K562 (cell line): ENCODE measurements around the gene EMC1. TPM values are rescaled to one million over a fixed set of nuclear protein-coding genes. Genes with fewer than 3 reads are reported as not detected.
A peak's percentile ranks its signal among the peaks of the same experiment; 100 is the strongest.

Experiments
- ATF1 ChIP-seq, 2 experiments: fragments of 450-650 bp in 1 of 2; IDR thresholded peaks; 2 replicates each; pipeline ENCODE4 v1.6.1; 2016; ENCODE audit warnings: missing compliant biosample characterization in 1 of 2, missing genetic modification characterization in 1 of 2
- BHLHE40 ChIP-seq: IDR thresholded peaks from 2 replicates; pipeline ENCODE4 v1.6.1; 2011; ENCODE audit warnings: low read length, improper control_type of control experiment
- ETV5 ChIP-seq: sonication (generic); formaldehyde crosslinking; IDR thresholded peaks from 2 replicates; pipeline ENCODE4 v1.4.0; 2020; ENCODE audit warnings: low read depth, mild to moderate bottlenecking, missing genetic modification reagents
- HMG20A ChIP-seq: fragments of 450-650 bp; formaldehyde crosslinking; conservative IDR thresholded peaks from 2 replicates; pipeline ENCODE4 v1.4.0; 2020; ENCODE audit warnings: mild to moderate bottlenecking, mixed read lengths
- LARP7 ChIP-seq: fragments of 450-650 bp; IDR thresholded peaks from 2 replicates; pipeline ENCODE4 v1.6.1; 2016
- MEIS2 ChIP-seq: fragments of 450-650 bp; IDR thresholded peaks from 2 replicates; pipeline ENCODE4 v1.6.1; 2014; ENCODE audit warnings: mild to moderate bottlenecking; ENCODE audit not compliant: partially characterized antibody
- NCOA4 ChIP-seq: fragments of 450-650 bp; IDR thresholded peaks from 2 replicates; pipeline ENCODE4 v1.6.1; 2018; ENCODE audit warnings: mild to moderate bottlenecking; ENCODE audit not compliant: partially characterized antibody
- SMAD2 ChIP-seq: fragments of 150-350 bp; IDR thresholded peaks from 2 replicates; pipeline ENCODE4 v1.6.1; 2014; ENCODE audit warnings: low read depth, mild to moderate bottlenecking, low read length
- SP2 ChIP-seq: IDR thresholded peaks from 2 replicates; pipeline ENCODE4 v1.6.1; 2011; ENCODE audit warnings: mild to moderate bottlenecking, low read depth, low read length, moderate library complexity; ENCODE audit not compliant: poor library complexity, severe bottlenecking; ENCODE audit errors: extremely low read depth
- SRSF1 ChIP-seq: fragments of 200-400 bp; formaldehyde crosslinking; IDR thresholded peaks from 2 replicates; pipeline ENCODE4 v1.6.1; 2017; ENCODE audit warnings: mild to moderate bottlenecking, low read depth, low read length, moderate library complexity
- TFAM ChIP-seq: fragments of 250-450 bp; sonication (Bioruptor Pico); conservative IDR thresholded peaks from 2 replicates; pipeline ENCODE4 v1.5.0; 2021; ENCODE audit warnings: mild to moderate bottlenecking, moderate library complexity
- XRCC3 ChIP-seq: fragments of 450-650 bp; IDR thresholded peaks from 2 replicates; pipeline ENCODE4 v1.6.1; 2017; ENCODE audit warnings: mild to moderate bottlenecking, moderate library complexity
- ZNF12 ChIP-seq: sonication (generic); formaldehyde crosslinking; IDR thresholded peaks from 2 replicates; pipeline ENCODE4 v1.4.0; 2020; ENCODE audit warnings: mild to moderate bottlenecking, missing genetic modification reagents
- ZNF316 ChIP-seq: fragments of 450-650 bp; IDR thresholded peaks from 2 replicates; pipeline ENCODE4 v1.6.1; 2016
- ZNF780A ChIP-seq: fragments of 250-450 bp; sonication (Bioruptor Pico); IDR thresholded peaks from 2 replicates; pipeline ENCODE4 v1.5.0; 2021; ENCODE audit warnings: mild to moderate bottlenecking
- polyA plus RNA-seq, 8 experiments: library from polyadenylated mRNA; depleted of rRNA in 4 of 8; stranded (reverse) in 5 of 8; unstranded in 3 of 8; fragments of >200 nt; fragmentation: Nextera tagmentation in 2 of 8; fragmentation: Illumina TruSeq in 1 of 8; extraction: Ambion mirVana in 2 of 8; extraction: Trizol in 1 of 8; gene quantifications; 2 replicates each; pipeline versions ENCODE4 v1.2.1 to v1.2.3, GENCODE V29; 2011 to 2014; ENCODE audit warnings: inconsistent platforms in 1 of 8, missing spikeins in 1 of 8
- total RNA-seq, 7 experiments: library from RNA; depleted of rRNA in 6 of 7; stranded (reverse); fragments of >200 nt in 6 of 7; fragmentation: Illumina TruSeq in 2 of 7; extraction: Trizol in 2 of 7; gene quantifications; 2 replicates each; pipeline versions ENCODE4 v1.2.1 to v1.2.3, GENCODE V29; 2011 to 2021; ENCODE audit warnings: low replicate concordance in 1 of 7
- TF ChIP-seq, protein P1 (sequence below): fragments of 250-450 bp; sonication (Bioruptor Pico); IDR thresholded peaks from 2 replicates; pipeline ENCODE4 v1.8.0; 2021; ENCODE audit warnings: mild to moderate bottlenecking, moderate library complexity
- TF ChIP-seq, protein P2 (sequence below): sonication (generic); formaldehyde crosslinking; IDR thresholded peaks from 2 replicates; pipeline ENCODE4 v1.8.0; 2022; ENCODE audit warnings: mild to moderate bottlenecking, missing genetic modification reagents, borderline replicate concordance
- TF ChIP-seq, protein P3 (sequence below): IDR thresholded peaks from 2 replicates; pipeline ENCODE4 v1.6.1; 2011; ENCODE audit warnings: borderline replicate concordance, low read depth, mild to moderate bottlenecking, moderate library complexity, low read length; ENCODE audit not compliant: insufficient read depth, poor library complexity, severe bottlenecking
- TF ChIP-seq, protein P4 (sequence below): sonication (generic); formaldehyde crosslinking; IDR thresholded peaks from 2 replicates; pipeline ENCODE4 v1.8.0; 2022; ENCODE audit warnings: mild to moderate bottlenecking, low read depth, missing genetic modification reagents
- TF ChIP-seq, protein P5 (sequence below): fragments of 450-650 bp; IDR thresholded peaks from 2 replicates; pipeline ENCODE4 v1.6.1; 2017; ENCODE audit warnings: mild to moderate bottlenecking, moderate library complexity

Gene EMC1
- total and polyA plus RNA-seq, 9 of the 15 experiments (the other 6 are each of a cell fraction or from before 2014, with no cell fraction given): 17.8 to 88.2 (median 37.4) TPM

DNA sequence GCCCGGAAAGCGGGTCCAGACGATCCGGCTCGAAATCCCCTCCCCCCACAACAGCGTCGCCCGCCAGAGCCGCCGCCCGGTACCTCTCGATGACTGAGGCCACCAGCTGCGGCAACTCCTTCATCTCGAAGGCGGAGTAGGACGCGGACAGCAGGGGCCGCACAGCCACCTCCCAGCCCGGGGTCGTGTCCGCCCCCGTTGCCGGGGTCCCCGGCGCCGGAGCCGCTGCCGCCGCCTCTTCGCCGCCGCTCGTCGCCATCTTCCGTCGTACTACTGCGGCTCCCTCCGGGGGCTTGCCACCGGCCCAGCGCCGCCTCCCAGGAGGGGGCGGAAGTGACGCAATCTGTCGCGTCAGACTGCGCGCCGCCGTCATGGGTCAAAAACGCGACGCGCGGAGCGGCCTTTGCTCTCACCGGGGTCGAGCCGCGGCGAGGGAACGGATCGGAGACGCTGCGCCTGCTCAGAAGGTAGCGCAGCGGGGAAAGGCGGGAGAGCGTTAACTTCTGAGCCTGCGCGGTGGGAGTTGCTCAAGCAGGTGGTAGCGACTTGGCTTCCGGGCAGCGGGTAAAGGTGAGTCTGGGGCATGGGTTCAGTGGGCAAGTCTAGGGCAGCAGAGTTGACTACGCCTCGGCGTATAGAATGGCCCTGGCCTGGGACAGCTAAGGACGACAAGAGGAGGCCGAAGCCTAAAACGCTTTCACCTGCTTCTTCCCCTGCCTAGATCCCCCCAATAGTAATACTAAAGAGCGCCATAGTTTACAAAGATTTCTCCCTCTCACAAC is 41.1 kb downstream of the EMC1 start, which contains the start of gene UBR4 (continued):
- TF ChIP-seq BHLHE40 (0 out of 2 replicates have a peak, but pooled peaks have one; percentile 28), HMG20A (CRISPR knock-in tag) (0 out of 2 replicates have a peak, but pooled peaks have one; percentile 27), LARP7 (peak; percentile 32; the same call in 1 of the 2 replicates), ZNF12 (no peak; the same call in 1 of the 2 replicates), SRSF1 (0 out of 2 replicates have a peak, but pooled peaks have one; percentile 66), ZNF316 (no peak), SP2 (no peak), TFAM (CRISPR knock-in tag) (no peak), MEIS2 (peak; percentile 64), SMAD2 (no peak), ATF1 (CRISPR knock-in tag; IDR thresholded peaks at IDR 0.05) (peak; percentile 100), ATF1 (tag; IDR thresholded peaks at IDR 0.05) (peak; percentile 100), ZNF780A (CRISPR knock-in tag) (no peak), XRCC3 (no peak), NCOA4 (no peak), ETV5 (peak; percentile 97)
- TF ChIP-seq, protein P1, sequence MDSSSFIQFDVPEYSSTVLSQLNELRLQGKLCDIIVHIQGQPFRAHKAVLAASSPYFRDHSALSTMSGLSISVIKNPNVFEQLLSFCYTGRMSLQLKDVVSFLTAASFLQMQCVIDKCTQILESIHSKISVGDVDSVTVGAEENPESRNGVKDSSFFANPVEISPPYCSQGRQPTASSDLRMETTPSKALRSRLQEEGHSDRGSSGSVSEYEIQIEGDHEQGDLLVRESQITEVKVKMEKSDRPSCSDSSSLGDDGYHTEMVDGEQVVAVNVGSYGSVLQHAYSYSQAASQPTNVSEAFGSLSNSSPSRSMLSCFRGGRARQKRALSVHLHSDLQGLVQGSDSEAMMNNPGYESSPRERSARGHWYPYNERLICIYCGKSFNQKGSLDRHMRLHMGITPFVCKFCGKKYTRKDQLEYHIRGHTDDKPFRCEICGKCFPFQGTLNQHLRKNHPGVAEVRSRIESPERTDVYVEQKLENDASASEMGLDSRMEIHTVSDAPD (CRISPR knock-in tag): no peak
- TF ChIP-seq, protein P2, sequence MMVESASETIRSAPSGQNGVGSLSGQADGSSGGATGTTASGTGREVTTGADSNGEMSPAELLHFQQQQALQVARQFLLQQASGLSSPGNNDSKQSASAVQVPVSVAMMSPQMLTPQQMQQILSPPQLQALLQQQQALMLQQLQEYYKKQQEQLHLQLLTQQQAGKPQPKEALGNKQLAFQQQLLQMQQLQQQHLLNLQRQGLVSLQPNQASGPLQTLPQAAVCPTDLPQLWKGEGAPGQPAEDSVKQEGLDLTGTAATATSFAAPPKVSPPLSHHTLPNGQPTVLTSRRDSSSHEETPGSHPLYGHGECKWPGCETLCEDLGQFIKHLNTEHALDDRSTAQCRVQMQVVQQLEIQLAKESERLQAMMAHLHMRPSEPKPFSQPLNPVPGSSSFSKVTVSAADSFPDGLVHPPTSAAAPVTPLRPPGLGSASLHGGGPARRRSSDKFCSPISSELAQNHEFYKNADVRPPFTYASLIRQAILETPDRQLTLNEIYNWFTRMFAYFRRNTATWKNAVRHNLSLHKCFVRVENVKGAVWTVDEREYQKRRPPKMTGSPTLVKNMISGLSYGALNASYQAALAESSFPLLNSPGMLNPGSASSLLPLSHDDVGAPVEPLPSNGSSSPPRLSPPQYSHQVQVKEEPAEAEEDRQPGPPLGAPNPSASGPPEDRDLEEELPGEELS (CRISPR knock-in tag): no peak; the same call in 1 of the 2 replicates
- TF ChIP-seq, protein P3, sequence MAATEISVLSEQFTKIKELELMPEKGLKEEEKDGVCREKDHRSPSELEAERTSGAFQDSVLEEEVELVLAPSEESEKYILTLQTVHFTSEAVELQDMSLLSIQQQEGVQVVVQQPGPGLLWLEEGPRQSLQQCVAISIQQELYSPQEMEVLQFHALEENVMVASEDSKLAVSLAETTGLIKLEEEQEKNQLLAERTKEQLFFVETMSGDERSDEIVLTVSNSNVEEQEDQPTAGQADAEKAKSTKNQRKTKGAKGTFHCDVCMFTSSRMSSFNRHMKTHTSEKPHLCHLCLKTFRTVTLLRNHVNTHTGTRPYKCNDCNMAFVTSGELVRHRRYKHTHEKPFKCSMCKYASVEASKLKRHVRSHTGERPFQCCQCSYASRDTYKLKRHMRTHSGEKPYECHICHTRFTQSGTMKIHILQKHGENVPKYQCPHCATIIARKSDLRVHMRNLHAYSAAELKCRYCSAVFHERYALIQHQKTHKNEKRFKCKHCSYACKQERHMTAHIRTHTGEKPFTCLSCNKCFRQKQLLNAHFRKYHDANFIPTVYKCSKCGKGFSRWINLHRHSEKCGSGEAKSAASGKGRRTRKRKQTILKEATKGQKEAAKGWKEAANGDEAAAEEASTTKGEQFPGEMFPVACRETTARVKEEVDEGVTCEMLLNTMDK: peak; percentile 9
- TF ChIP-seq, protein P4, sequence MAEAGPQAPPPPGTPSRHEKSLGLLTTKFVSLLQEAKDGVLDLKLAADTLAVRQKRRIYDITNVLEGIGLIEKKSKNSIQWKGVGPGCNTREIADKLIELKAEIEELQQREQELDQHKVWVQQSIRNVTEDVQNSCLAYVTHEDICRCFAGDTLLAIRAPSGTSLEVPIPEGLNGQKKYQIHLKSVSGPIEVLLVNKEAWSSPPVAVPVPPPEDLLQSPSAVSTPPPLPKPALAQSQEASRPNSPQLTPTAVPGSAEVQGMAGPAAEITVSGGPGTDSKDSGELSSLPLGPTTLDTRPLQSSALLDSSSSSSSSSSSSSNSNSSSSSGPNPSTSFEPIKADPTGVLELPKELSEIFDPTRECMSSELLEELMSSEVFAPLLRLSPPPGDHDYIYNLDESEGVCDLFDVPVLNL (CRISPR knock-in tag): peak; percentile 89
- TF ChIP-seq, protein P5, sequence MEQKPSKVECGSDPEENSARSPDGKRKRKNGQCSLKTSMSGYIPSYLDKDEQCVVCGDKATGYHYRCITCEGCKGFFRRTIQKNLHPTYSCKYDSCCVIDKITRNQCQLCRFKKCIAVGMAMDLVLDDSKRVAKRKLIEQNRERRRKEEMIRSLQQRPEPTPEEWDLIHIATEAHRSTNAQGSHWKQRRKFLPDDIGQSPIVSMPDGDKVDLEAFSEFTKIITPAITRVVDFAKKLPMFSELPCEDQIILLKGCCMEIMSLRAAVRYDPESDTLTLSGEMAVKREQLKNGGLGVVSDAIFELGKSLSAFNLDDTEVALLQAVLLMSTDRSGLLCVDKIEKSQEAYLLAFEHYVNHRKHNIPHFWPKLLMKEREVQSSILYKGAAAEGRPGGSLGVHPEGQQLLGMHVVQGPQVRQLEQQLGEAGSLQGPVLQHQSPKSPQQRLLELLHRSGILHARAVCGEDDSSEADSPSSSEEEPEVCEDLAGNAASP: no peak
